HG03354 (cell line): ENCODE results near the gene TRAIP.

ENCODE experiments used
- ATAC-seq: cut with Tn5 transposase; IDR thresholded peaks from one replicate; pipeline ENCODE4 v1.9.1; 2021; ENCODE audit warnings: mild to moderate bottlenecking; ENCODE audit not compliant: unreplicated experiment, poor library complexity, severe bottlenecking

TRAIP gene

DNA sequence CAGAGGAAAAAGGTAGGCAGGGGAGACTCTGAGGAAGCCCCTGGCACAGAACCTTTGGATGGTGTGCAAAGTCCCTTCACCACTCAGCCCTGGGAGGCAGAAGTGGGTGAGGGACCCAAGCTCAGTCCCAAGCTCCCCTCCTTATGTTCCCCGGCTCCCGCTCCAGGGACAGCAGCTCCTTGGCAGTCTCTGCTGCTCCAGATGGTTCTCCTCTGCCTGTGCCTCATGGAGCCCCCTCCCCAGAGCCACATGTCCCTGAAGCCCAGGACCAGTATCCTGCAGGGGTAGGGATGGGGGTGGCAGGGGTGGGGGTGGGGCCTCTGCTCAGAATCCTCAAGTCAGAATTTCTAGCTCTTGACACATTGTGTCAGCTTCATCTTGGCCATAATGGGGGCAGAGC is 21.4 kb upstream of the TRAIP start:
- no peak for ATAC-seq

- ATAC-seq: no peak
Observed at GRCh38 chr3:49876567-49876966, 20.2 kb upstream of the TRAIP start.

DNA sequence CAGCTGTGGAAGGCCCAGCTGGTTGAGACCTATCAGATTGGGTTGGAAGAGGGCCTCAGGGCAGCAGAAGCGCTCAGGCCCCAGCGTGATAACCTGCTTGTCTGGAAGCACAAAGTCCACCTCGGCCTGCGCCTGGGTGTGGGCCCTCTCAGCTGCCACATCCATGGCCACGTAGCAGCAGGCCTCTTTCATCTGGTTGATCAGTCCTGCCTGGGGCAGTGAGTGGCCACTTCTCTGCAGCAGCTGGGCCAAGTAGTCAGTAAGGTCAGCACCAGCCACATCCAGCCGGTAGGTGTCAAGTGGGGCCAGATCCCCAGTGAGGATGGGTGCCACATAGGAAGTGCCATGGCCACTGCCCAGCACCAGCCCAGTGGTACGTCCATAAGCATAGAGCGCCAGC is 17.3 kb upstream of the TRAIP start:
- no peak for ATAC-seq

GRCh38 chr3:49872801-49873281 is 16.5 kb upstream of the TRAIP start:
- ATAC-seq: no peak

DNA sequence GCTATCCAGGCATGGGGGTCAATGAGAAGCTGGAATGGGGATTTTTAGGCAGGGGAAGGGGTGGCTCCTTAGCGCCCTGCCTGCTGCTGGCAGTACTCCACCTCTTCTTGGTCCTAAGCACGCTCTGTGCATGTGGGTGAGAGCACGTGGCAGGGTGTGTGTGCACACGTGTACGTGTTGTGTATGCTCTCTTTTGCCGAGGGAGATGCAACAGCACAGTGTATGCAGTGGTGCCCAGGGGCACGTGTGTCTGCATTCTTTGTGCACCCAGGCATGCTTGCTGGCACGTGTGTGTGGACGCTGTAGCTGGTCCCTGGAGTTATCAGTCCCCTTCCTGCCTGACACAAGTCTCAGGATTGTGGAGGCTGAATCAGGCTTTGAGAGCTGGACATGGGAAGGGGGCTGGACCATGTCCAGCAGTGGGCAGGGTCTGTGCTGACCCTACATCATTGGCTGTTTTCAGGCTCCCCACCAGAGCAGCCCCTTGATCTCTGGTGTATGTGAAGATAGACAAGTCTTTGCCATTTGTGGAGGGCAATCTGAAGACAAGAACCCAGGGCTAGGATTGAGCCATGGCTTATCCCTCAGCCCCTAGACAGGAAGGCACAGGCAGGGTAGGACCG is 15.3 kb upstream of the TRAIP start:
- ATAC-seq: no peak

- ATAC-seq: no peak
Observed at GRCh38 chr3:49869525-49870126, 13.3 kb upstream of the TRAIP start, which contains the start of gene CAMKV. Gene CAMKV (minus strand): TSS chr3:49869906. CDS start chr3:49862388, 7,518 bp downstream.

GRCh38 chr3:49868862-49869466 is 12.6 kb upstream of the TRAIP start:
- no peak for ATAC-seq

GRCh38 chr3:49867871-49868321 is 11.5 kb upstream of the TRAIP start:
- no peak for ATAC-seq

GRCh38 chr3:49867400-49867799 is 11.0 kb upstream of the TRAIP start:
- ATAC-seq: no peak

DNA sequence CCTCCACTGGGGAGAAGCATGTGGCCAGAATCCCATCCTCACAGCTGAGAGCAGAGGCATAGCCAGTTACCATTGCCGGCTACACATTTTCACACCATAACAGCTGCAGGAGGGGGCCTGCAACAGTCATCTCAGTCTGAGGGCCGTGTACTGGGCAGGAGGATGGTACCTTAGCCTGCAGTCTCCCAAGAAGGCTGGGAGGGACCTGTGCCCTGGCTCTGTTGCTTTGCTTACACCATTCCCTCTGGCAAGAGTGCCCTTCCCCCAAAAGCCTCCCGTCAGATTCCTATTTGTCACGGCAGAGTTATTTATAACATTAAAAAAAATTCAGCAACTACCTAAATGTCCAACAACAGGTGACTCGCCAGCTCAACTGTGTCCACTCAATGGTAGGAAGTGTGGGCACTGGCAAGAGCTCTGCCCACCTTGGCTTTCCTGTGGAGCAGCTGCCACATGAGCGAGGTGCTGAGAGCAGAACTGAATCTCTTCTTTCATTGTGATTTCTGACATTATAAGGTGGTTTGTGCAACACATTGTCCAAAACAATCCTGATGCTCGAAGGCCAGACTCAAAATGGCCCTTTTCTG is 8.9 kb upstream of the TRAIP start:
- ATAC-seq: no peak

DNA sequence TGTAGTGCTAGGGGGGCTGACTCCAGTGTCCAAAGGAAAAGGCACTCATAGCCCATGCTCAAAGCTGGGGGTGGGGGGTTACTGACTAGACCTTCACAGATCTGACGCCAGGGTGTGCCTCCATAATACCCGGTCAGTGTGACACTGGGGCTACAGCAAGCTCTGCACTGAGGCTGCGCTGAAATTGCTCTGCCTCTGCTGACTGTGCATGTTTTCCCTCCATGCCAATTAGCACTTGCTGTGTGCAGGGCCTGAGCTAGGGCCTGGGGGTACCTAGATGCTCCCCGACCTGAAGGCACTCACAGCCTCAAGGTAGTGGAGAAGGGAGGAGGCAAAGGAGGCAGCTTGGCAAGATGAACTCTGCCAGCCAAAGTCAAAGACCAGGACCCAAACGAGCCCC is 8.1 kb upstream of the TRAIP start:
- no peak for ATAC-seq

DNA sequence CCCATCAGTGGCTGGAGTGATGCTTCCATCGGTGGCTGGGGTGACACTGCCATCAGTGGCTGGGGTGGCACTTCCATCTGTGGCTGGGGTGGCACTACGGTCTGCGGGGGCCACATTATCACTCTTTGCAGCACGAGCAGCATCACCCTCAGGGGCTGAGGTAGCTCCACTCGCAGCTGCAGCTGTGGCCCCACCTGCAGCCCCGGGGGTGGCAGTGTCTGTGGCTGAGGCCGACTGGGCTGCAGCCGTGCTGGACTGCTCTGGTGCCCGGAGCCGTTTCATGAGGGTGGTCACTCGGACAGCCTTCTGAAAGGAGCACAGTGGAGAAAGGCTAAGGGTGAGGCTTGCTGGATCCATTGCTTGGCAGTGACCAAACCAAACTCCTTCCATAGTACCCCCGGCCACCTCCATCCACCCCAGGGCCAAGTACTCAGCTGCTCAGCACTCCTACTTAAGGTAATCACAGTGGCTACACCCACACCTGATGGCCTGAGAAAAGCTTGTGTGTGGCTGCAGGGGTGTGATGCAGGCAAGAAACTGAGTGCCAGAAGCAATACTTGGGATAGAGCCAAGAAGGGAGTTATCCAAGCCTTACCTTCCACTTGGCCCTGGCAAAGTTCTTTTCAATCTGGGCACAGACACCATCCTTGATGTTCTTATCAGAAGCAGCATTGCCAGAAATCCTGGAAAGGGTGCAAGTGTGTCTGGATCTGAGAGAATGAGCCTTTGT is 3.4 kb upstream of the TRAIP start:
- no peak for ATAC-seq

DNA sequence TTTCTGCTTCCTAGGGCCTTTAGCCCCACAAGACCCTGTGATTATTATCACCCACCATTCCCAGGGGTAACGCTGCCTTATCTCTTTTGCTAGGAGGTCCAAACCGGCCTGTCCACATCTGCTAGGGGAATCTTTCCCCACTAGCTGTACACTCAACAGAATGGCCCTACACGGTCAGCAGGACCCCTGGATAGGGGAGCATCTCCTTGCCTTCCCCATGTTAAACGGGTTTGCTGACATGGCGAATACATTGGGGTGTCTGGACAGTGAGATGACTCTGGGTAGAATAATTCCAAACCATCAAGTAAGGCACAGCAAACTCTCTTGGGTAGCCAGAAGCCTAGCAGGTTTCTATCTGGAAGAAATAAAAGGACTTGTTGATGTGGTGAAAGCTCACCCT is 702 bp downstream of the TRAIP start:
- ATAC-seq: no peak

DNA sequence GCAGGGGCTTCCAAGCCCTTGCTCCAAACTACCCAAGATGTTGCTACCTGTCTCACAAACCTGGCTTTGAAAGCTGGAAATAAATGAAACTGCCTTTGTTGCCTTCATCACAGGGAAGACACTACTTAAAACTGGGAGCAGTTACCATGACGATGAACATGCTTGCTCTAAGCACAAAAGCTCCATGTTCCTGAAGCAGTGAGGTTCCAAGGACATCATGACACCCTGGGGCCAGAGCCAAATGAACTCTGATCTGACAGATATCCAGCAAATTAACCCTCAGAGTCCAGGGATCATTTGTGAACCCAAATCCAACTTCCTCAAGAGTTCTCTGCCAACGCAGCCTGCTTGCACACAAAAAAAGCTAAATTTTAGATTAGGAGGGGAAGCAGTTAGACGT is 10.7 kb downstream of the TRAIP start:
- no peak for ATAC-seq

DNA sequence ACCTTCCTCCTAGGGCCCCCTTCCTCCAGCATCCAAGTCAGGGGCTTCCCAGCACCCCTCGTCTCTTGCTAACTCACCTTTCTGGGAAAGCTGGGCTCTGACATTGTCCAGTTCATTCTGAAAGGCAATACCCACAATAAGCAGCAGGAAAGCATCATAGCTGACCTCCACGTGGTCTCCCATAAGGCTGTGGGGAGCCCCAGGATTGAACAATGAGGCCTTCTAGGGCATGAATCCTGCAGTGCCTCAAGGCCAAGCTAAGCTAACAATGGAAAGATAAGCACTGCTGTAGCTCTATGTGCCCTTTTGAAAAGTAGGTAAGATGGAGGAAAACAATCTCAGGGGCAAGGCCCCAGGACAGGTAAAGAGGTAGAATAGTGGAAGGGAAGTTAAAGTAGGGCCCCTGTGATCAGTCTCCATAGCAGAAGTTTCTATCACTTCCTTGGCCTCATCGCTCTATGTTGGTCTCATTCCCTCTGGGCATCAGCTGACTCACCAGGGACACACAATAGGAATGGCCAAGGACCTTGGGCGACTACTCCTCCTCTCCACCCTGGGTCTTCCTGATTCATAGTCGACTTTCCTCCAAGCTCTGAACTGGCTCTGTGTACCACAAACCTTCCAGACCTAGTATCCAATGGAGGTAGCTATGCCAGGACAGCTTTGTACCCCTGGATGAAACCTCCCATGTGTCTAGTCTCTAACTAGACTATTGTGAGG is 11.7 kb downstream of the TRAIP start:
- no peak for ATAC-seq

DNA sequence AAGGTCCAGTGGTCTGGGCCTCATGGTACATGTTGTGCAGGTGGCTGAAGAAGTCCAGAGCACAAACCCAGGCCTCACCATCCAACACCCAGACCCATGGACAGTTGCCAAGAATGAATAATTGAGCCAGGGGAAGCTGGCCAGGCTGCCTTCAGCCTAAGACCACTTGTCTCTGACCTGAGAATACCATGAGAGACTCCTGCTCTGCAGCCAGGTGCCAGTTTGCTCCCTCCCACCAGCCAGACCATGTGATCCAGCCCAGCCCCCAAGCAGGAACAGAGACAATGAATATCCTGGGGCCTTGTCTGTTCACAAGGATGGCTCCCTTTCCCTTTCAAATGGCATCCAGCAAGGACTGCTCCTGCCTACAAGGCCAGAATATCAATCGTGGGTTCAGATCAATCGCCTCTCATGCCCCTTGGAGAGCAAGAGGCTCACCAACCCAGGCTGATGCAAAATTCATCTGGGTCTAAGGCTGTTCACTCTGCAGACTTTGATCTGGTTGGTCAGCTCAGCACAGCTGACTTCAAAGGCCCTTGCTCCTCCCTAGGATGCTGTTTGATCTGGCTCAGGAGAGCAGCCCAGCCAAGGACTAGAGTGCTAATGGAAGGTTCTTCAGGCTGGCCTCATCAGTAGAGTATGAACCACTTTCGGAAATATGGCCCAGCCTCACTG is 13.4 kb downstream of the TRAIP start:
- no peak for ATAC-seq

- ATAC-seq: no peak
Observed at GRCh38 chr3:49841806-49842205, 14.6 kb downstream of the TRAIP start.

GRCh38 chr3:49841126-49841696 is 15.2 kb downstream of the TRAIP start:
- no peak for ATAC-seq

DNA sequence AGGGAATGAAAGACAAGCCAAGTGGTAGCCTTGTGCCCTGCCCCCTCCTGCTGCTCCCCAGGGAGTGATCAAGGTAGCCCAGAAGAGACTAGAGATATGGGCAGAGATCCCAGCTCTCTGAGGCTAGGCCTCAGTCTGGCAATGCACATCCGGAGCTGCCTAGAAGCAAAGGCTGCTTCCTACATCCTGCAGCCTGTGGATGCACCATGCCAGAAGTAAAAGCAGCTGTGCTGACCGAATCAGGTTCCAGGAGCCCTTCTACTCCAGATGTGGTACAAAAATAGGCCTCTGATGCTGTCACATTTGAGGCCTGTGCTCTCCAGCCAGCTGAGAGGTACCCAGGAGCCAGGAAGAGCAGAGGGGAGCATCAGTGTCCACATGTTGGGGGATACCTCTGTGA is 16.0 kb downstream of the TRAIP start:
- no peak for ATAC-seq
